Subcutaneous adipose tissue (tissue), 4 donors: ENCODE data around the gene NIM1K. TPM values are rescaled to one million over a fixed set of nuclear protein-coding genes. Genes with fewer than 3 reads are reported as not detected.

Experiments
- total RNA-seq, 4 donors: library from RNA; depleted of rRNA; stranded (reverse); fragments of >200 nt; gene quantifications; one replicate each; pipeline ENCODE4 v1.1.0, GENCODE V29; 2016
- TF ChIP-seq, protein P1 (sequence below): fragments of 450-650 bp; IDR thresholded peaks from one replicate; pipeline ENCODE4 v1.5.1; 2016; ENCODE audit warnings: low read depth, mild to moderate bottlenecking, control low read depth, antibody characterized with exemption, moderate library complexity

Gene NIM1K
- total RNA-seq, 4 donors from 2014 or later = 0.17 to 0.44 TPM; not detected in 2

- TF ChIP-seq, protein P1, sequence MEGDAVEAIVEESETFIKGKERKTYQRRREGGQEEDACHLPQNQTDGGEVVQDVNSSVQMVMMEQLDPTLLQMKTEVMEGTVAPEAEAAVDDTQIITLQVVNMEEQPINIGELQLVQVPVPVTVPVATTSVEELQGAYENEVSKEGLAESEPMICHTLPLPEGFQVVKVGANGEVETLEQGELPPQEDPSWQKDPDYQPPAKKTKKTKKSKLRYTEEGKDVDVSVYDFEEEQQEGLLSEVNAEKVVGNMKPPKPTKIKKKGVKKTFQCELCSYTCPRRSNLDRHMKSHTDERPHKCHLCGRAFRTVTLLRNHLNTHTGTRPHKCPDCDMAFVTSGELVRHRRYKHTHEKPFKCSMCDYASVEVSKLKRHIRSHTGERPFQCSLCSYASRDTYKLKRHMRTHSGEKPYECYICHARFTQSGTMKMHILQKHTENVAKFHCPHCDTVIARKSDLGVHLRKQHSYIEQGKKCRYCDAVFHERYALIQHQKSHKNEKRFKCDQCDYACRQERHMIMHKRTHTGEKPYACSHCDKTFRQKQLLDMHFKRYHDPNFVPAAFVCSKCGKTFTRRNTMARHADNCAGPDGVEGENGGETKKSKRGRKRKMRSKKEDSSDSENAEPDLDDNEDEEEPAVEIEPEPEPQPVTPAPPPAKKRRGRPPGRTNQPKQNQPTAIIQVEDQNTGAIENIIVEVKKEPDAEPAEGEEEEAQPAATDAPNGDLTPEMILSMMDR = no peak
Observed at GRCh38 chr5:43190755-43191603, 1.0 kb upstream of the NIM1K start.

DNA sequence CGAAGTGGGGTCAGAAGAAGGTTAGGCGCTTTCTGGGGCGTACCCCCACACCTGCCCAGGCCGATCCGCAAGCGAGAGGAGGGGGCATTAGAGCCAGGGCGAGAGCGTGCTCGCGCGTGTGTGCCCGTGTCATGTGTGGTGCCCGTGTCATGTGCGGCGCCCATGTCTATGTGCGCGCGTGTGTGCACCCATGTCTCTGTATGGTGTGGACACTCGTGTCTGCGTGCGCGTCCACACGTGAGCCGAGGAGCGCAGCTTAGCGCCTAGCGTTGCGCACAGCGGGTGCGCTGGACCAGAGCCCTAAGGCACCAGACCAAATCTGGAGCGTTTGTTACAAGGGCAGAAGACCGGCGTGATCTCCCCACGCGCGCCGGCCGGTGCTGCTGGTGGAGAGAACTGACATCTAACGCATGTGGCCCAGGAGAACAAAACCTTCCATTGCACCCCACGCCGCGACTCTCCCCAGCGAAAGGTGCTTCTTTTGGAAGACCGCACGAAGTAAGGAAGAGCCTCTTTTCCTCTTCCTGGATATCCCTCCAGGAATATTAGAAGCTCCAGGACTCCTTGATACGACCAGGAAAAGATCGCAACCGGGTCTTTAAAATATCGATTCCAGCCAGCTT lies 644 bp downstream of the NIM1K start:
- TF ChIP-seq, protein P1 = no peak

DNA sequence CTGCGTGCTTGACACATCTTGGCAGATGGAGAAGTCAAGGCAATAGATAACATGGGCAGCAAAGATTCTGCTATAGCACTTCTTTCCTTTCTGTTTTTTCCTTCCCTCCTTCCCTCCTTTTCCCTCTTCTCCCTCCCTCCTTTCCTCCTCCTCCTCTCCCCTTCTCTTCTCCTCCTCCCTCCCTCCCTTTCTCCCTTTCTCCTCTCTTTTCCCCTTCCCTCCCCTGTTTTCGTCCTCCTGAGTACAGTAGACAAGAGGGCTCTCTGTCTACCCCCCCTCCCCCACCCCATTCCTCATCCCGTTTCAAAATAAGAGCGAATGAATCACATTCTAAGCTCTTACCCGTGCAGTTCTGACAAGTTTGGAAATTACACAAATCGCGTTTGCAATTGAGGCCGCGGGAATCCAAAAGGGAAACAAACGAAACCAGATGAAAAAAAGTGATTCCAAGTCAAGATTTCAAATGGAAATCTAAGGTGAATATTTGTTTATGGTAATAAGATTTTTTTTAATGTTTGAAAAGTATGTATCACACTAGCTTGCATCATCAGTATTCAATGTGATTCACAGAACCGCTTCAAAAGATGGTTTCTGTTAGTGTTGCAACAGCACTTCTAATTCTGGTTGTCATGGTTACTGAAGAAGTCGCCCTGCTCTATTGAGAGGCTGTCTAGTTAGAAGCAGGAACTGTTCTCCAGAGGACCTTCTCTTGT lies 1.3 kb downstream of the NIM1K start:
- TF ChIP-seq, protein P1 = no peak

DNA sequence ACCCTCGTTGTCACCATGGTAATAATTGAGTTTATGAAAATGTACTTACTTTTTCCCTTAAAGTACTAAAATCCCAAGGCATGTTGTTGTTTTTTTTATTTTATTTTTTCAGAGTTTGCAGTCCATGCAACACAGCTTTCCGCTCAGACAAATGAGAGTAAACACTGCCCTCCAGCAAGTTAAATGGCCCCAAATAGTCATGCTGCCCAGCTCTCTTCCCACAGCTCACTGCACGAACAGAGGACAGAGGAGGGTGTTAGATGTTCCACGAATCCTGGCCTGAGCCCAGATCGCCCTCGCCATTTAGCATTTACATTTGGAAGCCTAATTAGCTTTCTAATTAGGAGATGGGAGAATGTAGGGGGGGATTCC lies 1.9 kb downstream of the NIM1K start:
- TF ChIP-seq, protein P1 = no peak

DNA sequence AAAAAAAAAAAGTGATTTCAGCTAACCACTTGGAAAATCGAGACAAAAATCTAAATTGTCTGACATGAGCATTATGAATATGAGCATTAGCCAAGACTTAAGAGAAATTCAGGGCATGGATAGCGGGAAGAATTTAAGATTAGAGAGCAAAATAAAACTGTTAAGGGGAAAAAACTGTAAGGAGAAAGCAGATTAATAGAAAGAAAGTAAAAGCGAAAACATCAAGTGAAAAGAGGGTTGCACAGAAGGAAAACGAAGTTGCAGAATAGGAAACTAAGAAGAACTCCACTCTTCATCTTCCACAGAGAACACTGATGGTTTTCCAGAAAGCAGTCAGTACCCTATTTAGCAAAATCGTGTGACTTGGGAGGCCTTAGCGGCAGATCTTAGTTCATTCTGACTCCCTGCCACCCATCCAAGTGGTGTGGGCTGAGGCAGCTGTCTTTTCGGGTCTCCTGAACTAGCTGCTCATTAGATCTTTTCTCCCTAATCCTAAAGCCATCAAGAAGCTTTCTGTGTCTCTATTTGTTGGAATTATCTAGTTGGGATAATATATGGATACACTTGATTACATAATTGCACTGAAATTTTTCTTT lies 3.7 kb downstream of the NIM1K start:
- TF ChIP-seq, protein P1 = no peak

DNA sequence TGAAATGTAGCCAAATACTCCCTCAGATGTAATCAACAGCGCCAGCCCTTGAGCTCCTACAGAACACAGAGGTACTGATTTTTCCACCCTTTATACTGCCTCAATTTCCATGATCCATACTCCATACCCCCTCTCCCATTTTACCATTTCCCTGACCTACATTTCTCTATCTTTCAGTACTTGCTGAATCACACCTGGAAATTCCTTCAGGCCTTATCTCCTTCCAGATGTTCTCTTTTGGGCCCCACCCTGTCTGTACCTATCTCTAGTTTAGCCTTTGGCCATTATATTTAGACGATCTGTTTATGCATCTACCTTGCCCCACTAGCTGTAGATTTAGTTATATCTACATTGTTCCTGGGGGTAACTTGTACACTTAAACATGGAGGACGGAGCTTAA lies 5.5 kb downstream of the NIM1K start:
- TF ChIP-seq, protein P1 = no peak

- TF ChIP-seq, protein P1 = no peak
Observed at GRCh38 chr5:43202380-43202779, 10.4 kb downstream of the NIM1K start.
